ENCODE measurements around the gene COBL. TPM values are rescaled to one million over a fixed set of nuclear protein-coding genes. Genes with fewer than 3 reads are reported as not detected.

COBL gene
- total RNA-seq, 1 donor from 2014 or later: 91.2 TPM

- intact Hi-C loops (cut with micrococcal nuclease): no loop called here
- DNase-seq (no peak), ATAC-seq (peak; percentile 77)
Measured at GRCh38 chr7:51141451-51142003, 175.1 kb downstream of the COBL start.

GRCh38 chr7:51140199-51141164 lies 176.1 kb downstream of the COBL start:
- DNase-seq (peak; percentile 70), ATAC-seq (peak; percentile 96)
- intact Hi-C loops (cut with micrococcal nuclease): no loop called here

- intact Hi-C loops (cut with micrococcal nuclease): no loop called here
- no peak for DNase-seq
- ATAC-seq: no peak
Measured at GRCh38 chr7:51139796-51140195, 176.8 kb downstream of the COBL start.

- intact Hi-C loops (cut with micrococcal nuclease): no loop called here
- DNase-seq (no peak), ATAC-seq (no peak)
Measured at GRCh38 chr7:51138123-51139085, 178.2 kb downstream of the COBL start.

GRCh38 chr7:51135576-51135975 lies 181.0 kb downstream of the COBL start:
- ATAC-seq (no peak), DNase-seq (no peak)
- intact Hi-C loops (cut with micrococcal nuclease): no loop called here

- ATAC-seq (no peak), DNase-seq (no peak)
- intact Hi-C loops (cut with micrococcal nuclease): no loop called here
Measured at GRCh38 chr7:51134013-51134441, 182.6 kb downstream of the COBL start.

- ATAC-seq (no peak), DNase-seq (no peak)
- intact Hi-C loops (cut with micrococcal nuclease): no loop called here
Measured at GRCh38 chr7:51132661-51133060, 183.9 kb downstream of the COBL start.

- ATAC-seq (no peak), DNase-seq (no peak)
- intact Hi-C loops (cut with micrococcal nuclease): no loop called here
Measured at GRCh38 chr7:51129527-51130472, 186.8 kb downstream of the COBL start.

- DNase-seq (no peak), ATAC-seq (no peak)
- intact Hi-C loops (cut with micrococcal nuclease): no loop called here
Measured at GRCh38 chr7:51128545-51129435, 187.8 kb downstream of the COBL start.

GRCh38 chr7:51127618-51127904 lies 189.0 kb downstream of the COBL start:
- ATAC-seq: peak; percentile 30
- intact Hi-C loops (cut with micrococcal nuclease): no loop called here
- no peak for DNase-seq

- intact Hi-C loops (cut with micrococcal nuclease): no loop called here
- no peak for DNase-seq
Measured at GRCh38 chr7:51126813-51127617, 189.6 kb downstream of the COBL start.

GRCh38 chr7:51126324-51126723 lies 190.3 kb downstream of the COBL start:
- no peak for ATAC-seq
- no peak for DNase-seq
- intact Hi-C loops (cut with micrococcal nuclease): no loop called here

More at GRCh38 chr7:51126813-51127617, 189.6 kb downstream of the COBL start:
- no peak for ATAC-seq

- intact Hi-C loops (cut with micrococcal nuclease): no loop called here
- DNase-seq: no peak
- no peak for ATAC-seq
Measured at GRCh38 chr7:51124321-51124720, 192.3 kb downstream of the COBL start.

GRCh38 chr7:51123322-51124019 lies 193.1 kb downstream of the COBL start:
- intact Hi-C loops (cut with micrococcal nuclease): no loop called here
- no peak for DNase-seq
- peak; percentile 68 for ATAC-seq

- intact Hi-C loops (cut with micrococcal nuclease): no loop called here
- DNase-seq (peak; percentile 41), ATAC-seq (peak; percentile 85)
Measured at GRCh38 chr7:51121931-51122425, 194.6 kb downstream of the COBL start.

Data from left ventricle myocardium superior (tissue), 1 donor.